Lung (tissue), 12 donors: ENCODE results near the gene TCHHL1. TPM values are rescaled to one million over a fixed set of nuclear protein-coding genes. Genes with fewer than 3 reads are reported as not detected.
"Not testable (repeated sequence)": the region's sequence is repeated elsewhere in the genome, so short reads cannot be mapped to it uniquely, and the experiment has no call there.

Source experiments
- ATAC-seq: fragments of 200-7000 bp; cut with Tn5 transposase; one replicate; pipeline ENCODE4 v1.9.1; 2020; ENCODE audit warnings: moderate number of reproducible peaks; ENCODE audit not compliant: insufficient read depth, low FRiP score
- DNase-seq, 3 donors: peaks; one replicate each; pipeline ENCODE4 v3.0.0-alpha.2; 2013 to 2017
- H3K27ac ChIP-seq, 2 donors: one replicate each; pipeline ENCODE4 v1.5.1; 2013; ENCODE audit warnings: mild to moderate bottlenecking in 2 of 2, moderate library complexity in 2 of 2, control low read depth in 1 of 2, inconsistent platforms in 1 of 2, low read depth in 1 of 2, low read length in 1 of 2
- H3K27me3 ChIP-seq, 3 donors: one replicate each; pipeline ENCODE4 v1.5.1; 2013; ENCODE audit warnings: low read length in 2 of 3; ENCODE audit not compliant: control insufficient read depth in 3 of 3, insufficient read depth in 3 of 3
- H3K36me3 ChIP-seq, 4 donors: one replicate each; pipeline ENCODE4 v1.5.1; 2013; ENCODE audit warnings: low read length in 4 of 4, mild to moderate bottlenecking in 1 of 4, moderate library complexity in 1 of 4; ENCODE audit not compliant: control insufficient read depth in 4 of 4, insufficient read depth in 4 of 4
- H3K4me1 ChIP-seq, 5 donors: one replicate each; pipeline ENCODE4 v1.5.1; 2013; ENCODE audit warnings: low read length in 5 of 5, mild to moderate bottlenecking in 2 of 5, moderate library complexity in 1 of 5; ENCODE audit not compliant: control insufficient read depth in 5 of 5, insufficient read depth in 5 of 5
- H3K4me3 ChIP-seq: one replicate; pipeline ENCODE4 v1.5.1; 2013; ENCODE audit warnings: mild to moderate bottlenecking, control low read depth, moderate library complexity
- H3K9ac ChIP-seq, 2 donors: one replicate each; pipeline ENCODE4 v1.5.1; 2013; ENCODE audit warnings: low read length in 2 of 2, control low read depth in 1 of 2; ENCODE audit not compliant: insufficient read depth in 1 of 2
- H3K9me3 ChIP-seq, 4 donors: one replicate each; pipeline ENCODE4 v1.5.1; 2013; ENCODE audit warnings: low read length in 3 of 4, mild to moderate bottlenecking in 1 of 4, moderate library complexity in 1 of 4; ENCODE audit not compliant: control insufficient read depth in 4 of 4, insufficient read depth in 3 of 4
- CTCF ChIP-seq: IDR thresholded peaks from 2 replicates; pipeline ENCODE4 v1.5.1; 2012; ENCODE audit warnings: mild to moderate bottlenecking; ENCODE audit errors: control extremely low read depth, extremely low read depth
- WGBS, 2 donors: extraction: QIAGEN DNeasy Blood & Tissue Kit; methylation state at CpG; one replicate each; pipeline ENCODE4 v1.1.7; 2013; 5-methylcytosine and 5-hydroxymethylcytosine counted together
- polyA plus RNA-seq, 2 donors: library from polyadenylated mRNA; stranded (reverse); fragments of 200-250 nt; gene quantifications; one replicate each; pipeline ENCODE4 v1.2.1, GENCODE V29; 2013
- total RNA-seq, 2 donors: library from RNA; depleted of rRNA in 1 of 2; stranded (reverse); fragments of >200 nt in 1 of 2; gene quantifications; one replicate each; pipeline ENCODE4 v1.2.1, GENCODE V29; 2014 to 2021
- donor health status: control.
- donor health status: control.
- donor health status: Bipolar disorder and iron deficiency.
- donor health status: healthy.
- donor health status: DM: yes; HTN: yes; CAD: no.

TCHHL1 gene
- total and polyA plus RNA-seq, 4 donors = not detected

GRCh38 chr1:152086760-152087159 lies 2.1 kb downstream of the TCHHL1 start:
- DNase-seq (no peak), ATAC-seq (no peak)
- H3K4me1 ChIP-seq = no peaks in the 10 kb centered on the region
- TF ChIP-seq CTCF = no peak
- peaks cover 0 to 4% (median 0%) of the 10 kb centered on the region in 3 donors for H3K27me3 ChIP-seq
- no peak overlapping the region for H3K4me3 ChIP-seq
- peaks cover 0 to 2% (median 0%) of the 10 kb centered on the region in 4 donors for H3K9me3 ChIP-seq
- no peak overlapping the region for H3K9ac ChIP-seq
- H3K36me3 ChIP-seq = no peaks in the 10 kb centered on the region
- H3K27ac ChIP-seq = no peak overlapping the region

- Histone ChIP-seq H3K4me3 (no peak overlapping the region), H3K36me3 (no peaks in the 10 kb centered on the region), H3K9me3 (peaks cover 0 to 2% (median 0%) of the 10 kb centered on the region in 4 donors), H3K9ac (no peak overlapping the region), H3K27ac (no peak overlapping the region), H3K27me3 (peaks cover 0 to 4% (median 0%) of the 10 kb centered on the region in 3 donors), H3K4me1 (no peaks in the 10 kb centered on the region)
- DNase-seq (no peak), ATAC-seq (no peak)
- TF ChIP-seq CTCF = no peak
- 38 to 56% methylated on average over 1 of the region's 1 CpG for WGBS, 2 donors
Observed at GRCh38 chr1:152084853-152085252, 4.0 kb downstream of the TCHHL1 start.

- DNase-seq, H3K9ac ChIP-seq, H3K9me3 ChIP-seq, H3K27ac ChIP-seq, ATAC-seq, H3K4me1 ChIP-seq, H3K4me3 ChIP-seq, H3K27me3 ChIP-seq, H3K36me3 ChIP-seq: not testable (repeated sequence)
- WGBS, 2 donors = 92 to 96% methylated on average over 11 to 17 of the region's 17 CpGs
Observed at GRCh38 chr1:152081026-152081425, 7.8 kb downstream of the TCHHL1 start.

GRCh38 chr1:152080494-152080893 lies 8.4 kb downstream of the TCHHL1 start:
- ATAC-seq, H3K9ac ChIP-seq, H3K9me3 ChIP-seq, H3K4me3 ChIP-seq, H3K4me1 ChIP-seq, H3K36me3 ChIP-seq, H3K27me3 ChIP-seq, DNase-seq, H3K27ac ChIP-seq: not testable (repeated sequence)
- 90 to 92% methylated on average over 17 of the region's 17 CpGs for WGBS, 2 donors
